Trophoblast cell (in vitro differentiated cells and primary cell): Measurements from ENCODE around the gene RCOR1.

ENCODE experiments used
- DNase-seq, 2 donors: peaks; one replicate each; pipeline ENCODE4 v3.0.0-alpha.2; 2016
- H2AFZ ChIP-seq: 2 replicates; pipeline ENCODE4 v1.6.1; 2013; ENCODE audit warnings: low read length, moderate library complexity, mild to moderate bottlenecking; ENCODE audit not compliant: insufficient read depth, poor library complexity
- H2AK5ac ChIP-seq: 2 replicates; pipeline ENCODE4 v1.6.1; 2013; ENCODE audit warnings: mild to moderate bottlenecking, low read length
- H2BK120ac ChIP-seq: 2 replicates; pipeline ENCODE4 v1.6.1; 2013; ENCODE audit warnings: low read length, mild to moderate bottlenecking, moderate library complexity; ENCODE audit not compliant: insufficient read depth, poor library complexity
- H2BK12ac ChIP-seq: 2 replicates; pipeline ENCODE4 v1.6.1; 2013; ENCODE audit warnings: mild to moderate bottlenecking, low read length, moderate library complexity
- H2BK5ac ChIP-seq: 2 replicates; pipeline ENCODE4 v1.6.1; 2013; ENCODE audit warnings: low read length, low read depth, moderate library complexity, mild to moderate bottlenecking; ENCODE audit not compliant: poor library complexity
- H3K14ac ChIP-seq: 2 replicates; pipeline ENCODE4 v1.6.1; 2013; ENCODE audit warnings: mild to moderate bottlenecking, low read length
- H3K18ac ChIP-seq: 2 replicates; pipeline ENCODE4 v1.6.1; 2013; ENCODE audit warnings: mild to moderate bottlenecking, low read length
- H3K23ac ChIP-seq: 2 replicates; pipeline ENCODE4 v1.6.1; 2013; ENCODE audit warnings: low read length
- H3K27ac ChIP-seq: 2 replicates; pipeline ENCODE4 v1.5.1; 2013; ENCODE audit warnings: low read depth, mild to moderate bottlenecking, inconsistent platforms, low read length, moderate library complexity
- H3K27me3 ChIP-seq: 2 replicates; pipeline ENCODE4 v1.6.1; 2013; ENCODE audit warnings: inconsistent platforms, mild to moderate bottlenecking, low read length, moderate library complexity; ENCODE audit not compliant: insufficient read depth
- H3K36me3 ChIP-seq, 2 experiments: 1 replicate in 1 of 2; 2 replicates in 1 of 2; pipeline ENCODE4 v1.6.1; 2013; ENCODE audit warnings: low read length in 2 of 2, mild to moderate bottlenecking in 2 of 2, moderate library complexity in 1 of 2; ENCODE audit not compliant: insufficient read depth in 2 of 2, control insufficient read depth in 1 of 2
- H3K4ac ChIP-seq: 2 replicates; pipeline ENCODE4 v1.6.1; 2013; ENCODE audit warnings: low read depth, mild to moderate bottlenecking, low read length, moderate library complexity
- H3K4me1 ChIP-seq, 2 experiments: 1 replicate in 1 of 2; 2 replicates in 1 of 2; pipeline ENCODE4 v1.6.1; 2013; ENCODE audit warnings: low read length in 2 of 2, mild to moderate bottlenecking in 2 of 2, moderate library complexity in 1 of 2; ENCODE audit not compliant: insufficient read depth in 2 of 2, control insufficient read depth in 1 of 2
- H3K4me2 ChIP-seq: 2 replicates; pipeline ENCODE4 v1.6.1; 2013; ENCODE audit warnings: inconsistent platforms, mild to moderate bottlenecking, low read length, moderate library complexity
- H3K4me3 ChIP-seq: 2 replicates; pipeline ENCODE4 v1.5.1; 2013; ENCODE audit warnings: mild to moderate bottlenecking, low read depth, low read length, inconsistent platforms
- H3K79me1 ChIP-seq: one replicate; pipeline ENCODE4 v1.6.1; 2013; ENCODE audit warnings: low read length
- H3K79me2 ChIP-seq: 2 replicates; pipeline ENCODE4 v1.6.1; 2013; ENCODE audit warnings: low read length, mild to moderate bottlenecking; ENCODE audit not compliant: control insufficient read depth, insufficient read depth, poor library complexity
- H3K9ac ChIP-seq: 2 replicates; pipeline ENCODE4 v1.6.1; 2013; ENCODE audit warnings: mild to moderate bottlenecking, low read length
- H3K9me3 ChIP-seq: 2 replicates; pipeline ENCODE4 v1.6.1; 2013; ENCODE audit warnings: low read depth, mild to moderate bottlenecking, control low read depth, inconsistent platforms, low read length; ENCODE audit not compliant: insufficient read depth
- H4K12ac ChIP-seq: 2 replicates; pipeline ENCODE4 v1.6.1; 2013; ENCODE audit warnings: low read depth, mild to moderate bottlenecking, low read length, moderate library complexity
- H4K8ac ChIP-seq: 2 replicates; pipeline ENCODE4 v1.6.1; 2013; ENCODE audit warnings: low read depth, mild to moderate bottlenecking, low read length, moderate library complexity
- H4K91ac ChIP-seq: one replicate; pipeline ENCODE4 v1.6.1; 2013; ENCODE audit warnings: low read depth, mild to moderate bottlenecking, low read length, moderate library complexity
- WGBS: extraction: QIAGEN DNeasy Blood & Tissue Kit; methylation state at CpG from one replicate; pipeline ENCODE4 v1.1.7; 2013; ENCODE audit warnings: missing lambda C conversion rate; ENCODE audit not compliant: insufficient read length, insufficient coverage; ENCODE audit errors: extremely low coverage; 5-methylcytosine and 5-hydroxymethylcytosine counted together

The RCOR1 gene

DNA sequence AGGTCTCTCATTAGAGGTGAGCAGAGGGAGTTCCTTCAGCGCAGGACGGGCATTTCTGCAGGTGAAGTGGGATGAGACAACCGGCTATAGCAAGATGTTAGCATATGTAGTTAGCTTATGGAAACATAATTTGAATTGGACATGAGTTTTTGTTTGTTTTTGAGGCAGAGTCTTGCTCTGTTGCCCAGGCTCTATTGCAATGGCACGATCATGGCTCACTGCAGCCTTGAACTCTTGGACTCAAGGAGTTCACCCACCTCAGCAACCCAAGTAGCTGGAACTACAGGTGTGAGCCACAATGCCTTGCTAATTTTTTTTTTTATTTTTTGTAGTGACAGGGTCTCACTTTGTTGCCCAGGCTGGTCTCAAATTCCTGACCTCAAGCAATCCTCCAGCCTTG, 69.2 kb downstream of the RCOR1 start:
- H2BK12ac ChIP-seq: no peak overlapping the region
- no peak overlapping the region for H2BK120ac ChIP-seq
- H3K27ac ChIP-seq: no peak overlapping the region
- H2AFZ ChIP-seq: no peak overlapping the region
- no peak overlapping the region for H3K4me3 ChIP-seq
- H3K9me3 ChIP-seq: no peaks in the 10 kb centered on the region
- H3K4me2 ChIP-seq: no peak overlapping the region
- no peak overlapping the region for H2AK5ac ChIP-seq
- peak overlapping the region; percentile 78 for H3K4ac ChIP-seq
- H3K79me2 ChIP-seq: peaks cover 20% of the 10 kb centered on the region
- no peak for DNase-seq
- H4K91ac ChIP-seq: no peak overlapping the region
- H3K9ac ChIP-seq: no peak overlapping the region
- no peaks in the 10 kb centered on the region for H3K36me3 ChIP-seq
- no peak overlapping the region for H3K23ac ChIP-seq
- no peak overlapping the region for H4K8ac ChIP-seq
- no CpG with 5 or more reads among the region's 4 CpGs for WGBS
- no peak overlapping the region for H3K14ac ChIP-seq
- no peak overlapping the region for H3K18ac ChIP-seq
- no peak overlapping the region for H4K12ac ChIP-seq
- H3K27me3 ChIP-seq: no peaks in the 10 kb centered on the region
- peaks cover 10 to 15% of the 10 kb centered on the region in 2 experiments for H3K4me1 ChIP-seq
- H3K79me1 ChIP-seq: peaks cover 2% of the 10 kb centered on the region
- H2BK5ac ChIP-seq: no peak overlapping the region

DNA sequence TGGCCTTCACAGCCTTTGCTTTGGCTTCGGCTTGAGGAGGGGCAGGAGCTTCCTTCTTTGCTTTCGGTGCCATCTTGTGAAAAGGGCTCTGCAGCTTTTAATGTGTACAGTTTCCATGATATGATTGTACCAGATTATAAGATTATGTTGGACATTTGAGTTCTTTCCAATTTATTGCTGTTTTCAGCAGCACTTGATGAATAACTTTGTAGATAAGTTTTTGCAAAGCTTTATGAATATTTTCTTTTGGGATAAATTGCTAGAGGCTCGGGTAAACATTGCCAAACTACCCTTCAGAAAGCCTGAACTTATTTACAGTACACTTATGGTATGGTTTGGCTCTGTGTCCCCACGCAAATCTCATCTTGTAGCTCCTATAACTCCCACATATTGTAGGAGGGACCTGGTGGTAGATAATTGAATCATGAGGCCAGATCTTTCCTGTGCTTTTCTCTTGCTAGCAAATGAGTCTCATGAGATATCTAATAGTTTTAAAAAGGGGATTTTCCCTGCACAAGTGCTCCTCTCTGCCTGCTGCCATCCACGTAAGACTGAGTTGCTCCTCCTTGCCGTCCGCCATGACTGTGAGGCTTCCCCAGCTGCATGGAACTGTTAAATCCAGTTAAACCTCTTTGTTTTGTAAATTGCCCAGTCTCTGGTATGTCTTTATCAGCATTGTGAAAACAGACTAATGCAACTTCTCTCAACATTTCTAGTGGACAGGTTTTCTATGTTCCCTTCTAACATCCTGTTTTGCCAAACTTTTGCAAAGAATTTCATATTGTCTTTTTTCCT, 70.4 kb downstream of the RCOR1 start:
- Histone ChIP-seq H3K36me3 (no peaks in the 10 kb centered on the region), H3K4me1 (peaks cover 10 to 18% of the 10 kb centered on the region in 2 experiments), H3K79me1 (peaks cover 2% of the 10 kb centered on the region), H3K23ac (no peak overlapping the region), H2BK5ac (no peak overlapping the region), H3K18ac (no peak overlapping the region), H3K4ac (peak overlapping the region; percentile 91), H3K27ac (no peak overlapping the region), H4K12ac (no peak overlapping the region), H3K9ac (no peak overlapping the region), H2BK12ac (no peak overlapping the region), H2BK120ac (no peak overlapping the region), H3K79me2 (peaks cover 16% of the 10 kb centered on the region), H4K91ac (no peak overlapping the region), H2AFZ (no peak overlapping the region), H4K8ac (no peak overlapping the region), H2AK5ac (no peak overlapping the region), H3K27me3 (no peaks in the 10 kb centered on the region), H3K9me3 (no peaks in the 10 kb centered on the region), H3K4me3 (no peak overlapping the region), H3K14ac (no peak overlapping the region), H3K4me2 (no peak overlapping the region)
- DNase-seq: peak; percentile 35 to 70
- WGBS: no CpG with 5 or more reads among the region's 7 CpGs

DNA sequence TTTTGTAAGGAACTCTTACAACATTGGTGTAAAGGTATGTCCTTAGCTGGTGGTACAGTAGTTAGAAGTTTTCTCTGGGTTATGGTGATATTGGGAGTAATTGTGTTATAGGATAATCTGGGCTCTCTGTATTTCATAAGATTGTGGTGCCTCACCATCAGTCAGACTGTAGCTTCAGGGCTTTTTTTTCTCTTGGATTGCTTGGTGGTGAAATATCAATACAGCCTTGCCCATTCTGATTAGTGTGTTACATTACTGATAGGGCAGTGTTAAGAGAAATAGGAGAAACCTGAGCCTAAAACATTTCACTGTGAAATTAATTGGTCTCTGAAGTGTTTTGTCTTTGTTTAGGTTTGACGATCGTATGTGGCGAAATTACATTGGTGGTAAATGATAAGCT, 71.0 kb downstream of the RCOR1 start:
- H3K36me3 ChIP-seq: no peaks in the 10 kb centered on the region
- H3K27ac ChIP-seq: no peak overlapping the region
- H4K91ac ChIP-seq: no peak overlapping the region
- H3K79me2 ChIP-seq: peaks cover 13% of the 10 kb centered on the region
- H3K14ac ChIP-seq: no peak overlapping the region
- peaks cover 10 to 18% of the 10 kb centered on the region in 2 experiments for H3K4me1 ChIP-seq
- no peak overlapping the region for H2BK12ac ChIP-seq
- DNase-seq: peak in 1 of 2 donors; percentile 44
- H3K27me3 ChIP-seq: no peaks in the 10 kb centered on the region
- no peak overlapping the region for H2BK120ac ChIP-seq
- H2AK5ac ChIP-seq: no peak overlapping the region
- H3K9me3 ChIP-seq: no peaks in the 10 kb centered on the region
- no peak overlapping the region for H3K4me3 ChIP-seq
- no peak overlapping the region for H3K4me2 ChIP-seq
- peaks cover 2% of the 10 kb centered on the region for H3K79me1 ChIP-seq
- no peak overlapping the region for H2BK5ac ChIP-seq
- no peak overlapping the region for H3K4ac ChIP-seq
- no peak overlapping the region for H2AFZ ChIP-seq
- H4K12ac ChIP-seq: no peak overlapping the region
- H3K18ac ChIP-seq: no peak overlapping the region
- no CpG with 5 or more reads among the region's 3 CpGs for WGBS
- H3K9ac ChIP-seq: no peak overlapping the region
- H3K23ac ChIP-seq: no peak overlapping the region
- no peak overlapping the region for H4K8ac ChIP-seq

DNA sequence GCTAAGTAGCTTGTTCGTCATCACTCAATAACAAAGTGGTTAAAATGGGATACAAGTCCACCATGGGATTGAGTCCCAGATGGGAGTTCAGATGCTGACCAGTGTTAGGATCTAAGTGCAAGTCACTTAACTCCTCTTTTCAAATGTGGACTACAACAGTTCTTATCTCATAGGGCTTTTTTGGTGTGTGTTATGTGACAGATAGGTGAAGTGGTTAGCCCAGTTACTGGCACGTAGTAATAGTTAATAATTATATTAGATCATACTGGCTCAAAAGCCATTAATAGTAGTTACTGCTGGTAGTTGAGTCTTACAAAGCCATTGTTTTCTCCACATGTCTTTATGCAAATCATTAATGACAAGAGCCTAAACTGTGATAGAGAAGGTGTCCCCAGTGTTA, 73.2 kb downstream of the RCOR1 start:
- H3K4ac ChIP-seq: peak overlapping the region; percentile 71
- H2BK12ac ChIP-seq: no peak overlapping the region
- H3K18ac ChIP-seq: no peak overlapping the region
- H2BK5ac ChIP-seq: no peak overlapping the region
- no peak overlapping the region for H4K12ac ChIP-seq
- H3K36me3 ChIP-seq: no peaks in the 10 kb centered on the region
- H3K9ac ChIP-seq: no peak overlapping the region
- WGBS: no CpG with 5 or more reads among the region's 2 CpGs
- H3K79me2 ChIP-seq: peaks cover 9% of the 10 kb centered on the region
- no peak overlapping the region for H4K8ac ChIP-seq
- no peaks in the 10 kb centered on the region for H3K9me3 ChIP-seq
- H3K4me3 ChIP-seq: no peak overlapping the region
- H3K27ac ChIP-seq: no peak overlapping the region
- no peaks in the 10 kb centered on the region for H3K27me3 ChIP-seq
- no peak overlapping the region for H3K4me2 ChIP-seq
- peaks cover 10 to 18% of the 10 kb centered on the region in 2 experiments for H3K4me1 ChIP-seq
- H3K79me1 ChIP-seq: peaks cover 2% of the 10 kb centered on the region
- no peak overlapping the region for H2AFZ ChIP-seq
- H4K91ac ChIP-seq: no peak overlapping the region
- DNase-seq: no peak
- no peak overlapping the region for H3K23ac ChIP-seq
- no peak overlapping the region for H2BK120ac ChIP-seq
- H3K14ac ChIP-seq: no peak overlapping the region
- no peak overlapping the region for H2AK5ac ChIP-seq
